Measurements from ENCODE around the gene CARM1. TPM values are rescaled to one million over a fixed set of nuclear protein-coding genes. Genes with fewer than 3 reads are reported as not detected.

Gene CARM1
- total RNA-seq: 10 to 100 TPM; 13.7 to 20.5 (median 17.5) TPM
- long read RNA-seq: 0 reads

- Histone ChIP-seq H3K9me3 (no peaks in the 10 kb centered on the region), H3K4me3 (peak within 1 kb of the TSS; percentile 65 to 74 (median 67)), H3K4me1 (peaks cover 0 to 8% (median 0%) of the 10 kb centered on the region in 4 donors), H3K27ac (peak within 1 kb of the TSS in 2 of 3 donors; percentile 51 to 67), H3K27me3 (no peaks in the 10 kb centered on the region), H3K36me3 (no peaks in the 10 kb centered on the region)
- 0% methylated on average over 7 of the region's 99 CpGs for WGBS (ENCODE audit: insufficient coverage, low coverage, low lambda C conversion rate, missing lambda C conversion rate)
- TF ChIP-seq CTCF (IDR thresholded peaks at IDR 0.05): peak; percentile 51 to 97 (median 68)
- TF ChIP-seq POLR2A (IDR thresholded peaks at IDR 0.05): no peak
- peak; percentile 100 for DNase-seq
- peak; percentile 88 to 96 (median 93) for ATAC-seq
- intact Hi-C loops (cut with DNase I): loop anchor here (5.0 to 10.0 kb wide), 2 partner anchors 51 to 54 kb away; partner anchors contain the start of genes TIMM29 (in 1 of the 2) and YIPF2 (in 1 of the 2)
Observed at GRCh38 chr19:10870955-10871603, at the start of gene CARM1. CARM1 (plus strand) TSS chr19:10871553; CDS start chr19:10871703, 150 bp downstream.

GRCh38 chr19:10823690-10824089 lies 47.7 kb upstream of the CARM1 start:
- H3K36me3 ChIP-seq: peaks cover 0 to 65% (median 18%) of the 10 kb centered on the region in 4 donors
- ATAC-seq: no peak
- no peak overlapping the region for H3K27ac ChIP-seq
- TF ChIP-seq CTCF (IDR thresholded peaks at IDR 0.05): no peak
- TF ChIP-seq POLR2A (IDR thresholded peaks at IDR 0.05): no peak
- H3K27me3 ChIP-seq: no peaks in the 10 kb centered on the region
- no peak overlapping the region for H3K4me3 ChIP-seq
- intact Hi-C loops (cut with DNase I): no loop called here
- DNase-seq: peak in 1 of 3 donors; percentile 43
- 80% methylated on average over 2 of the region's 12 CpGs for whole genome bisulfite sequencing (ENCODE audit: insufficient coverage, low coverage, low lambda C conversion rate, missing lambda C conversion rate)
- no peaks in the 10 kb centered on the region for H3K9me3 ChIP-seq
- H3K4me1 ChIP-seq: no peaks in the 10 kb centered on the region

- Histone ChIP-seq H3K4me3 (no peak overlapping the region), H3K27ac (no peak overlapping the region), H3K36me3 (peaks cover 0 to 67% (median 18%) of the 10 kb centered on the region in 4 donors), H3K27me3 (no peaks in the 10 kb centered on the region), H3K4me1 (no peaks in the 10 kb centered on the region), H3K9me3 (no peaks in the 10 kb centered on the region)
- ATAC-seq (no peak), DNase-seq (no peak)
- TF ChIP-seq POLR2A (IDR thresholded peaks at IDR 0.05) (no peak), CTCF (IDR thresholded peaks at IDR 0.05) (no peak)
- intact Hi-C loops (cut with DNase I): no loop called here
- WGBS (ENCODE audit: insufficient coverage, low coverage, low lambda C conversion rate, missing lambda C conversion rate): 88% methylated on average over 6 of the region's 7 CpGs
Observed at GRCh38 chr19:10826231-10826630, 45.1 kb upstream of the CARM1 start.

GRCh38 chr19:10826846-10827245 lies 44.5 kb upstream of the CARM1 start:
- 75% methylated on average over 2 of the region's 6 CpGs for WGBS (ENCODE audit: insufficient coverage, low coverage, low lambda C conversion rate, missing lambda C conversion rate)
- Histone ChIP-seq H3K9me3 (no peaks in the 10 kb centered on the region), H3K27me3 (no peaks in the 10 kb centered on the region), H3K4me3 (no peak overlapping the region), H3K36me3 (peaks cover 0 to 68% (median 18%) of the 10 kb centered on the region in 4 donors), H3K27ac (no peak overlapping the region), H3K4me1 (no peaks in the 10 kb centered on the region)
- ATAC-seq (no peak), DNase-seq (no peak)
- TF ChIP-seq CTCF (IDR thresholded peaks at IDR 0.05) (no peak), POLR2A (IDR thresholded peaks at IDR 0.05) (no peak)
- intact Hi-C loops (cut with DNase I): no loop called here

All from right lobe of liver (tissue), 6 donors.